HCT116 (cell line): ENCODE data around the gene RIN1. TPM values are rescaled to one million over a fixed set of nuclear protein-coding genes. Genes with fewer than 3 reads are reported as not detected.

Source experiments
- ATAC-seq: fragments of 200-7000 bp; cut with Tn5 transposase; 2 replicates; pipeline ENCODE4 v1.9.1; 2020; ENCODE audit warnings: mild to moderate bottlenecking, moderate library complexity
- BruUV-seq: library from RNA; stranded (reverse); fragments of 400-500 nt; replicated peaks from 2 replicates; lab custom pipeline; 2021; lab: Mats Ljungman, UMichigan
- CTCF ChIA-PET: fragments of 300-600 bp; sonication (Branson Sonifier 250); formaldehyde crosslinking; loops from one replicate; lab custom pipeline; 2021; ENCODE audit warnings: antibody characterized with exemption; lab: Charles Lee
- POLR2A ChIA-PET: fragments of 300-600, 350-600 bp; sonication (Branson Sonifier 250); formaldehyde crosslinking; loops from one replicate; lab custom pipeline; 2021; ENCODE audit warnings: antibody characterized with exemption; lab: Charles Lee
- RAD21 ChIA-PET, 2 experiments: fragments of 300-600 bp; sonication (Branson Sonifier 250); formaldehyde crosslinking; loops; one replicate each; lab custom pipeline; 2023; ENCODE audit warnings: low total read pairs in 2 of 2; ENCODE audit not compliant: uncharacterized antibody in 2 of 2, unreplicated experiment in 2 of 2, low non-redundant PET in 1 of 2; lab: Charles Lee
- DNase-seq: peaks from one replicate; pipeline ENCODE4 v3.0.0-alpha.2; 2010; ENCODE audit warnings: low read depth, low spot score
- H2AFZ ChIP-seq: fragments of 200-600 bp; shearing (Covaris generic), sonication (generic); 2 replicates; pipeline ENCODE4 v1.6.1; 2017; ENCODE audit warnings: low read depth, mixed run types, mixed read lengths, antibody characterized with exemption, low read length; ENCODE audit not compliant: poor library complexity, severe bottlenecking
- H3K27ac ChIP-seq: 2 replicates; pipeline ENCODE4 v1.5.1; 2012; ENCODE audit warnings: low read depth, low read length
- H3K27me3 ChIP-seq: fragments of 200-600 bp; sonication (generic); 2 replicates; pipeline ENCODE4 v1.6.1; 2016; ENCODE audit warnings: mixed run types, low read length, mixed read lengths; ENCODE audit not compliant: insufficient read depth
- H3K36me3 ChIP-seq, 2 experiments: fragments of 200-500 bp in 1 of 2; fragments of 200-600 bp in 1 of 2; sonication (Bioruptor generic) in 1 of 2; sonication (generic) in 1 of 2; 2 replicates each; pipeline versions ENCODE4 v1.5.1 to v1.6.1; 2014 to 2016; ENCODE audit warnings: low read length in 2 of 2, inconsistent platforms in 1 of 2, mixed read lengths in 1 of 2, mixed run types in 1 of 2; ENCODE audit not compliant: insufficient read depth in 2 of 2, control insufficient read depth in 1 of 2
- H3K4me1 ChIP-seq, 2 experiments: fragments of 200-600 bp in 1 of 2; sonication (generic) in 1 of 2; 2 replicates each; pipeline versions ENCODE4 v1.5.1 to v1.6.1; 2012 to 2017; ENCODE audit warnings: low read length in 2 of 2, inconsistent platforms in 1 of 2, mild to moderate bottlenecking in 1 of 2, mixed read lengths in 1 of 2, mixed run types in 1 of 2, moderate library complexity in 1 of 2; ENCODE audit not compliant: insufficient read depth in 2 of 2, control insufficient read depth in 1 of 2
- H3K4me2 ChIP-seq: fragments of 200-600 bp; sonication (generic); 2 replicates; pipeline ENCODE4 v1.6.1; 2017; ENCODE audit warnings: mixed run types, low read length, mixed read lengths
- H3K4me3 ChIP-seq, 2 experiments: fragments of 200-600 bp in 1 of 2; sonication (generic) in 1 of 2; replicated peaks in 1 of 2; 2 replicates each; pipeline ENCODE4 v1.5.1; 2011 to 2016; ENCODE audit warnings: low read length in 2 of 2, control low read depth in 1 of 2, low read depth in 1 of 2, mild to moderate bottlenecking in 1 of 2, mixed read lengths in 1 of 2, mixed run types in 1 of 2
- H3K79me2 ChIP-seq: fragments of 200-600 bp; sonication (generic); 2 replicates; pipeline ENCODE4 v1.6.1; 2017; ENCODE audit warnings: mild to moderate bottlenecking, mixed run types, low read length, moderate library complexity, mixed read lengths; ENCODE audit not compliant: insufficient read depth
- H3K9ac ChIP-seq: fragments of 200-600 bp; sonication (generic); 2 replicates; pipeline ENCODE4 v1.6.1; 2016; ENCODE audit warnings: low read length, mixed read lengths
- H3K9me2 ChIP-seq: fragments of 200-600 bp; sonication (generic), shearing (Covaris generic); 2 replicates; pipeline ENCODE4 v1.6.1; 2017; ENCODE audit warnings: mixed run types, mild to moderate bottlenecking, moderate library complexity; ENCODE audit not compliant: insufficient read depth
- H3K9me3 ChIP-seq, 2 experiments: fragments of 200-500 bp in 1 of 2; fragments of 200-600 bp in 1 of 2; sonication (Bioruptor generic) in 1 of 2; sonication (generic) in 1 of 2; 2 replicates each; pipeline ENCODE4 v1.6.1; 2014 to 2017; ENCODE audit warnings: low read length in 2 of 2, mixed read lengths in 2 of 2, inconsistent platforms in 1 of 2, low read depth in 1 of 2, mild to moderate bottlenecking in 1 of 2, mixed run types in 1 of 2, moderate library complexity in 1 of 2; ENCODE audit not compliant: control insufficient read depth in 1 of 2, insufficient read depth in 1 of 2
- H4K20me1 ChIP-seq: fragments of 200-600 bp; sonication (generic), shearing (Covaris generic); 2 replicates; pipeline ENCODE4 v1.6.1; 2017; ENCODE audit warnings: mixed run types, mild to moderate bottlenecking, moderate library complexity; ENCODE audit not compliant: insufficient read depth
- EGR1 ChIP-seq: IDR thresholded peaks from 2 replicates; pipeline ENCODE4 v1.6.1; 2012; ENCODE audit warnings: low read depth
- POLR2A ChIP-seq: IDR thresholded peaks from 2 replicates; pipeline ENCODE4 v1.7.0; 2011; ENCODE audit warnings: borderline replicate concordance; ENCODE audit not compliant: insufficient read depth, insufficient read length; ENCODE audit errors: extremely low read depth
- POLR2AphosphoS5 ChIP-seq: IDR thresholded peaks from 2 replicates; pipeline ENCODE4 v1.6.1; 2011; ENCODE audit warnings: mild to moderate bottlenecking, low read depth, low read length, moderate library complexity
- RAD21 ChIP-seq: IDR thresholded peaks from 2 replicates; pipeline ENCODE4 v1.6.1; 2012; ENCODE audit warnings: low read depth, mild to moderate bottlenecking
- REST ChIP-seq: IDR thresholded peaks from 2 replicates; pipeline ENCODE4 v1.6.1; 2012; ENCODE audit warnings: low read depth
- SRF ChIP-seq: IDR thresholded peaks from 2 replicates; pipeline ENCODE4 v1.6.1; 2012; ENCODE audit warnings: low read depth
- TCF7L2 ChIP-seq: IDR thresholded peaks from 2 replicates; pipeline ENCODE4 v1.7.0; 2011; ENCODE audit warnings: borderline replicate concordance, inconsistent platforms; ENCODE audit not compliant: insufficient read depth, insufficient read length; ENCODE audit errors: extremely low read depth
- YY1 ChIP-seq: IDR thresholded peaks from 2 replicates; pipeline ENCODE4 v1.6.1; 2011; ENCODE audit warnings: low read length, low read depth, moderate library complexity, mild to moderate bottlenecking; ENCODE audit not compliant: insufficient replicate concordance; ENCODE audit errors: extremely low read depth
- ZFX ChIP-seq: fragments of 450-650 bp; IDR thresholded peaks from 2 replicates; pipeline ENCODE4 v1.6.1; 2017
- ZNF274 ChIP-seq: fragments of 200-500 bp; sonication (Bioruptor generic); IDR thresholded peaks from 2 replicates; pipeline ENCODE4 v1.6.1; 2014; ENCODE audit warnings: mild to moderate bottlenecking, low read depth, low read length, inconsistent platforms
- intact Hi-C: fragments of 100-400 bp; cut with micrococcal nuclease; formaldehyde crosslinking; loops from 2 replicates; pipeline ENCODE4 v1.10.0; 2022
- total RNA-seq: library from RNA; stranded (reverse); gene quantifications from one replicate; pipeline ENCODE4 v1.2.1, GENCODE V29; 2021; ENCODE audit not compliant: unreplicated experiment
- TF ChIP-seq, protein P1 (sequence below), 3 experiments: fragments of 200-600 bp in 1 of 3; sonication (generic) in 1 of 3; IDR thresholded peaks in 2 of 3; conservative IDR thresholded peaks in 1 of 3; 2 replicates each; pipeline ENCODE4 v1.5.1; 2012 to 2017; ENCODE audit warnings: low read depth in 2 of 3, low read length in 2 of 3, antibody characterized with exemption in 1 of 3, borderline replicate concordance in 1 of 3, control low read depth in 1 of 3, mild to moderate bottlenecking in 1 of 3, mixed read lengths in 1 of 3, mixed run types in 1 of 3, moderate library complexity in 1 of 3; ENCODE audit not compliant: insufficient read depth in 1 of 3

RIN1 gene
- total RNA-seq, 1 experiment from 2014 or later: 38.7 TPM

DNA sequence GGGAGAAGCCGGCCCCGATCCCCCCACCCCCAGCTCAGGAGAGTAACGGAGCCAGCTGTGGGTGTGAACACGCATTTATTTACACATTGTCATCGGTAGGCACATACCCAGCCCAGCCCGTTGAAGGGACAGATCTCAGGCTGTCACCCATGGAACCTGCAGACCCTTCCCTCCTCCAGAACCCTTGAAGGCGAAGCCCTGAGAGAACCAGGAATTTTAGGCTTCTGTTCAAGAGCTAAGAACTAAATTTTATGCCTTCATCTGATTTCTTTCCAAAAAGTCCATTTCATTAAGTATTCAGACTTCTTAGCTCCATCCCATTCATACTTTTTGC lies 9.0 kb upstream of the RIN1 start:
- ChIA-PET RAD21 (no interaction called here), CTCF (interaction anchor here (1.4 to 2.1 kb wide), 2 partner anchors 33 to 43 kb away, joined by 3 to 4 read pairs; no protein-coding TSS in a partner anchor), POLR2A (interaction anchor here (1.2 to 2.1 kb wide), 4 partner anchors 10 to 56 kb away, joined by 3 to 7 read pairs (median 6); partner anchors contain the start of genes RIN1 and YIF1A)
- ATAC-seq (peak; percentile 22), DNase-seq (no peak)
- intact Hi-C loops: no loop called here
- Histone ChIP-seq H4K20me1 (no peaks in the 10 kb centered on the region), H3K79me2 (peaks cover 22% of the 10 kb centered on the region), H2AFZ (no peak overlapping the region), H3K36me3 (peaks cover 4 to 8% of the 10 kb centered on the region in 2 experiments; a peak in 3 of 4 replicates), H3K9me3 (no peaks in the 10 kb centered on the region), H3K27ac (peak overlapping the region; percentile 76), H3K9ac (peak overlapping the region; percentile 77), H3K27me3 (no peaks in the 10 kb centered on the region), H3K4me3 (peak overlapping the region; percentile 72 to 87), H3K4me1 (peaks cover 14 to 36% of the 10 kb centered on the region in 2 experiments), H3K4me2 (peak overlapping the region; percentile 89), H3K9me2 (no peaks in the 10 kb centered on the region)
- TF ChIP-seq YY1: no peak
- TF ChIP-seq ZFX: peak; percentile 45; the same call in 1 of the 2 replicates
- no TSS peak for BruUV-seq

DNA sequence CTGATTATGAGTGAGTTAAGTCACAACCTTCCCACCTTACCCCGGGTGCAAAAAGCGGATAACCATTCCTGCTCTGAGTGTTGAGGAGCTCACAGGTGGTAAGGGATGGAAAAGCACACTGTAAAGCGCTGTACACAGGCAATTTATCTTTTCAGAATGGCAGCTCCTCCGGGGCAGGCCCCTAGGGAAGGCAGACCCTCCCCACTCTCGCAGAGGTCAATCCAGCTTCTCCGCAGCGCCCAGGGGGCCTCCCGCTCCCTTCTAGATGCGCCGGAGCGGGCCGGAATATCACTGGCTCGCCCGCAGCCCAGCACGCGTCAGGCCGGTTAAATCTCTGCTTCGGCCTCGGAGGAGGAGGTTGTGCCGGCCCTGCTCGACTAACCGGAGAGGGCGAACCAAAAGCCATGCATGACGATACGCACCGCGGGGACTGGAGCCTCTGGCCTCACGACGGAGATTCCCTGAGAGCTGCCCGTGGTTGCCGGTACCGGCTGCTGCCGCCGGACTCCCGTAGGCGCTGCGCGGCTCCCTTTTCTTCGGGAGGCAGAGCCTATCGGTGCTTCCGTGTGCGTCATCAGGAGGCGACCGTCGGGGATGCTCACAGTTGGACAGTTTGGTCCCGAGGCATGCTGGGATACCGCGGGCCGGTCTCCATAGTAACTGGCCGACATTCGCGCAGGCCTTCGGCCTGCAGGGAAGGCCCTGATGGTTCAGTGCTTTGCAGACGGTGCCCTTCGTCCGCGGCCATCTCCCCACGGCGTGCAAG lies 8.5 kb upstream of the RIN1 start, which contains the start of gene BRMS1:
Gene BRMS1, minus strand, starts transcription at position 555 of the 766 bp plus-strand sequence. CDS start 2,870 bp downstream, outside the sequence.
- Histone ChIP-seq H3K4me3 (peak within 1 kb of the TSS; percentile 72 to 87), H3K79me2 (peaks cover 22% of the 10 kb centered on the region), H3K27me3 (no peaks in the 10 kb centered on the region), H3K9me3 (no peaks in the 10 kb centered on the region), H2AFZ (no peak within 1 kb of the TSS), H3K9me2 (no peaks in the 10 kb centered on the region), H3K27ac (peak within 1 kb of the TSS; percentile 76), H4K20me1 (no peaks in the 10 kb centered on the region), H3K4me2 (peak within 1 kb of the TSS; percentile 89), H3K4me1 (peaks cover 14 to 34% of the 10 kb centered on the region in 2 experiments), H3K36me3 (peaks cover 8 to 12% of the 10 kb centered on the region in 2 experiments; a peak in 3 of 4 replicates), H3K9ac (peak within 1 kb of the TSS; percentile 77)
- ATAC-seq (peak; percentile 70), DNase-seq (peak; percentile 95)
- ChIA-PET CTCF (interaction anchor here (1.4 to 2.1 kb wide), 2 partner anchors 32 to 44 kb away, joined by 3 to 4 read pairs; no protein-coding TSS in a partner anchor), POLR2A (interaction anchor here (1.2 to 2.1 kb wide), 4 partner anchors 9 to 56 kb away, joined by 3 to 7 read pairs (median 6); partner anchors contain the start of genes RIN1 and YIF1A), RAD21 (no interaction called here)
- no TSS peak for BruUV-seq
- intact Hi-C loops: no loop called here
- TF ChIP-seq EGR1: no peak
- TF ChIP-seq TCF7L2: peak; percentile 74
- TF ChIP-seq, protein P1, sequence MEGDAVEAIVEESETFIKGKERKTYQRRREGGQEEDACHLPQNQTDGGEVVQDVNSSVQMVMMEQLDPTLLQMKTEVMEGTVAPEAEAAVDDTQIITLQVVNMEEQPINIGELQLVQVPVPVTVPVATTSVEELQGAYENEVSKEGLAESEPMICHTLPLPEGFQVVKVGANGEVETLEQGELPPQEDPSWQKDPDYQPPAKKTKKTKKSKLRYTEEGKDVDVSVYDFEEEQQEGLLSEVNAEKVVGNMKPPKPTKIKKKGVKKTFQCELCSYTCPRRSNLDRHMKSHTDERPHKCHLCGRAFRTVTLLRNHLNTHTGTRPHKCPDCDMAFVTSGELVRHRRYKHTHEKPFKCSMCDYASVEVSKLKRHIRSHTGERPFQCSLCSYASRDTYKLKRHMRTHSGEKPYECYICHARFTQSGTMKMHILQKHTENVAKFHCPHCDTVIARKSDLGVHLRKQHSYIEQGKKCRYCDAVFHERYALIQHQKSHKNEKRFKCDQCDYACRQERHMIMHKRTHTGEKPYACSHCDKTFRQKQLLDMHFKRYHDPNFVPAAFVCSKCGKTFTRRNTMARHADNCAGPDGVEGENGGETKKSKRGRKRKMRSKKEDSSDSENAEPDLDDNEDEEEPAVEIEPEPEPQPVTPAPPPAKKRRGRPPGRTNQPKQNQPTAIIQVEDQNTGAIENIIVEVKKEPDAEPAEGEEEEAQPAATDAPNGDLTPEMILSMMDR (IDR thresholded peaks at IDR 0.05 in 2 of 3, conservative IDR thresholded peaks at IDR 0.05 in 1 of 3; ENCODE audit: borderline replicate concordance in 1 of 3, insufficient read depth in 1 of 3, low read depth in 2 of 3, low read length in 2 of 3): 0 out of 6 replicates have a peak, but pooled peaks of 1 of the 3 experiments have one; percentile 6
- TF ChIP-seq ZNF274: no peak
- peak; percentile 48 for TF ChIP-seq YY1
- peak; percentile 95 for TF ChIP-seq ZFX
- TF ChIP-seq SRF: peak; percentile 91; the same call in 1 of the 2 replicates
- TF ChIP-seq POLR2AphosphoS5: peak; percentile 95
- TF ChIP-seq REST: no peak
- no peak for TF ChIP-seq RAD21
- TF ChIP-seq POLR2A: peak; percentile 82
